LNCaP clone FGC (cell line): ENCODE data around the gene UST.

ENCODE experiments used
- DNase-seq: peaks from one replicate; pipeline ENCODE4 v3.0.0-alpha.2; 2011; ENCODE audit warnings: low read depth
- H3K4me3 ChIP-seq: 2 replicates; pipeline ENCODE4 v1.5.1; 2011; ENCODE audit warnings: mild to moderate bottlenecking, low read depth, low read length, control low read depth
- CTCF ChIP-seq: IDR thresholded peaks from 2 replicates; pipeline ENCODE4 v1.5.1; 2012; ENCODE audit warnings: mild to moderate bottlenecking; ENCODE audit not compliant: control insufficient read depth, insufficient read depth; ENCODE audit errors: extremely low read depth

Gene UST

GRCh38 chr6:148703900-148704299 lies 42.9 kb upstream of the UST start:
- DNase-seq: no peak
- no peak for TF ChIP-seq CTCF
- H3K4me3 ChIP-seq: no peak overlapping the region

DNA sequence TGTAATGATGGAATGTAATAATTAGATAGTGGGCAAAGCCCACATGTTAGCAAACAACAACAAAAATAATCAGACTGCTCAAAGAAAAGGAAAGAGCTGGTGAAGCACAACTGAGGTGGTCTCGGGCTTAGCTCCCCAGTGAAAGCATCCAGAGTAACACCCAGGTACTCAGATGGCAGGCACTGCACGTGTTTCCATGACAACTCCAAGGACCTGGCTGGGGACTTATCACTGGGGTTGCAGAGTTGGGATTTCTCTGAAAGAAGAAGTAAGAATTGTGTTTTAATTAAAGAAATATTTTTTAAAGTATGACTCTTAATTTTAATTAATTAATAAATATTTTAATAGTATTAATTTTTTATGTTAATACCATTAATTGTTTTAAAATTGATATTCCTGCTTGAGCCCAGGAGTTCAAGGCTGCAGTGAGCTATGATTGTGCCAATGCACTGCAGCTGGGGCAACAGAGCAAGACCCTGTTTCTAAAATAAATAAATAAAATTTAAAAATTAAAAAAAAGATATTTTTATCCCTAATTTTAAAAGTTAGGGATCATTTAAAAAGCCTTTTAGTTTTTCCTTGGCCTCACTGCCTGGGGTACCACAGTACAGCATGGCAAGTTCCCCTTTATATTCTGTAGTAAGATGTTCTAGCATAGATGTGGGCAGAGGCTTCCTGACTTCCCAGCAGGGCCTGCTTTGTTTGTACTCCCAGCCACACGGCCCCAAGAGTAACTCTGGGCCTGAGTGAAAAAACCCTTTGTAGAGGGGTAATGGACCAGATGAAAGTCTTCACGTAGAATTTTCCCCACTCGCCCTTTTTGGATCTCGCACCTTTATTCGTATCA lies 42.2 kb upstream of the UST start:
- DNase-seq: no peak
- TF ChIP-seq CTCF: no peak

GRCh38 chr6:148708707-148709106 lies 38.1 kb upstream of the UST start:
- TF ChIP-seq CTCF: no peak
- no peak overlapping the region for H3K4me3 ChIP-seq
- no peak for DNase-seq

More for the DNA sequence above, 42.2 kb upstream of the UST start:
- H3K4me3 ChIP-seq: no peak overlapping the region

GRCh38 chr6:148709577-148709976 lies 37.3 kb upstream of the UST start:
- no peak for TF ChIP-seq CTCF
- no peak overlapping the region for H3K4me3 ChIP-seq
- DNase-seq: peak; percentile 84

- no peak for TF ChIP-seq CTCF
- no peak overlapping the region for H3K4me3 ChIP-seq
- no peak for DNase-seq
Measured at GRCh38 chr6:148711833-148712654, 34.8 kb upstream of the UST start.

GRCh38 chr6:148713033-148713738 lies 33.6 kb upstream of the UST start:
- no peak overlapping the region for H3K4me3 ChIP-seq
- no peak for TF ChIP-seq CTCF
- no peak for DNase-seq
